K562 (cell line): ENCODE measurements around the gene NDUFA5. TPM values are rescaled to one million over a fixed set of nuclear protein-coding genes. Genes with fewer than 3 reads are reported as not detected.
A peak's percentile ranks its signal among the peaks of the same experiment; 100 is the strongest.

ENCODE experiments used
- GTF2A2 ChIP-seq: IDR thresholded peaks from 2 replicates; pipeline ENCODE4 v1.6.1; 2016; ENCODE audit warnings: mild to moderate bottlenecking, missing genetic modification characterization, missing compliant biosample characterization
- ILK ChIP-seq: fragments of 450-650 bp; IDR thresholded peaks from 2 replicates; pipeline ENCODE4 v1.6.1; 2016; ENCODE audit warnings: missing genetic modification characterization, low read depth, mild to moderate bottlenecking, missing compliant biosample characterization, moderate library complexity, borderline replicate concordance
- KAT8 ChIP-seq: fragments of 450-650 bp; IDR thresholded peaks from 2 replicates; pipeline ENCODE4 v1.6.1; 2016; ENCODE audit warnings: low read depth, mild to moderate bottlenecking
- MYNN ChIP-seq, 2 experiments: sonication (generic); formaldehyde crosslinking in 1 of 2; IDR thresholded peaks; 2 replicates each; pipeline versions ENCODE4 v1.5.0 to v1.6.1; 2016 to 2020; ENCODE audit warnings: antibody characterized with exemption in 1 of 2, missing genetic modification reagents in 1 of 2
- NR2F6 ChIP-seq: fragments of 450-650 bp; formaldehyde crosslinking; IDR thresholded peaks from 2 replicates; pipeline ENCODE4 v1.4.0; 2020; ENCODE audit warnings: mild to moderate bottlenecking
- RBBP5 ChIP-seq: fragments of 200-600 bp; sonication (generic); IDR thresholded peaks from 2 replicates; pipeline ENCODE4 v1.6.1; 2012; ENCODE audit warnings: borderline replicate concordance, mild to moderate bottlenecking, low read length, control low read depth, inconsistent platforms; ENCODE audit not compliant: insufficient read depth, poor library complexity, severe bottlenecking
- SMARCE1 ChIP-seq: fragments of 450-650 bp; IDR thresholded peaks from 2 replicates; pipeline ENCODE4 v1.7.1; 2016; ENCODE audit warnings: mild to moderate bottlenecking
- TARDBP ChIP-seq: fragments of 450-650 bp; IDR thresholded peaks from 2 replicates; pipeline ENCODE4 v1.6.1; 2016
- YY1 ChIP-seq, 3 experiments: IDR thresholded peaks; 2 replicates each; pipeline ENCODE4 v1.6.1; 2011; ENCODE audit warnings: low read length in 2 of 3, mild to moderate bottlenecking in 2 of 3, moderate library complexity in 2 of 3, borderline replicate concordance in 1 of 3, control low read depth in 1 of 3, low read depth in 1 of 3; ENCODE audit not compliant: insufficient read depth in 3 of 3, insufficient replicate concordance in 2 of 3, control insufficient read depth in 1 of 3, insufficient read length in 1 of 3; ENCODE audit errors: extremely low read depth in 1 of 3
- polyA plus RNA-seq, 8 experiments: library from polyadenylated mRNA; depleted of rRNA in 4 of 8; stranded (reverse) in 5 of 8; unstranded in 3 of 8; fragments of >200 nt; fragmentation: Nextera tagmentation in 2 of 8; fragmentation: Illumina TruSeq in 1 of 8; extraction: Ambion mirVana in 2 of 8; extraction: Trizol in 1 of 8; gene quantifications; 2 replicates each; pipeline versions ENCODE4 v1.2.1 to v1.2.3, GENCODE V29; 2011 to 2014; ENCODE audit warnings: inconsistent platforms in 1 of 8, missing spikeins in 1 of 8
- total RNA-seq, 7 experiments: library from RNA; depleted of rRNA in 6 of 7; stranded (reverse); fragments of >200 nt in 6 of 7; fragmentation: Illumina TruSeq in 2 of 7; extraction: Trizol in 2 of 7; gene quantifications; 2 replicates each; pipeline versions ENCODE4 v1.2.1 to v1.2.3, GENCODE V29; 2011 to 2021; ENCODE audit warnings: low replicate concordance in 1 of 7
- TF ChIP-seq, protein P1 (sequence below): fragments of 200-400 bp; formaldehyde crosslinking; IDR thresholded peaks from 2 replicates; pipeline ENCODE4 v1.6.1; 2017; ENCODE audit warnings: mild to moderate bottlenecking, low read depth, low read length, moderate library complexity
- TF ChIP-seq, protein P2 (sequence below), 2 experiments: fragments of 450-650 bp; IDR thresholded peaks; 2 replicates each; pipeline ENCODE4 v1.6.1; 2018; ENCODE audit warnings: mild to moderate bottlenecking in 2 of 2, low read depth in 1 of 2; ENCODE audit not compliant: partially characterized antibody in 2 of 2
- TF ChIP-seq, protein P3 (sequence below): sonication (generic); formaldehyde crosslinking; IDR thresholded peaks from 2 replicates; pipeline ENCODE4 v1.8.1; 2022; ENCODE audit warnings: missing genetic modification reagents
- TF ChIP-seq, protein P4 (sequence below): fragments of 450-650 bp; IDR thresholded peaks from 2 replicates; pipeline ENCODE4 v1.6.1; 2016; ENCODE audit warnings: borderline replicate concordance
- TF ChIP-seq, protein P5 (sequence below): fragments of 250-450 bp; sonication (Bioruptor Pico); IDR thresholded peaks from 2 replicates; pipeline ENCODE4 v1.8.0; 2022; ENCODE audit warnings: inconsistent platforms, mild to moderate bottlenecking, moderate library complexity, borderline replicate concordance

NDUFA5 gene
- total and polyA plus RNA-seq, 9 of the 15 experiments (the other 6 are each of a cell fraction or from before 2014, with no cell fraction given) = 155 to 677 (median 269) TPM

DNA sequence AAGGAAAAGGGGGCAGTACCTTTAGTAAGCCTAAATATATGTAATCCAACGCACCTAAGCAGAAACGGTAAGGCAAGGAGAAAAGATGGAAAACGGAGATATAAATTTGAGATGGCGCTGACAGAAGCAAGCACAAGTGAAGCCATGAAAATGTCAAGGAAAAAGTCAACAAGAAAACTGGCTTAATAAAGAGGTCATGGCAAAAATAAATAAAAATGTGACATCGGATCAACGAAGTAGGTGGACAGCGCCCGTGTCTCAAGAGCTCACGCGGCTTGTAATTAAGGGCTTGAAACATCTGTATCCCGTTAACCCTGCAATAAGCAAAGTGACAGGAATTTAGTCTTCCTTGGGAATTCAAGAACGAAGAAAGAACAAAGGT is 611 bp downstream of the NDUFA5 start (continued):
- TF ChIP-seq, protein P1, sequence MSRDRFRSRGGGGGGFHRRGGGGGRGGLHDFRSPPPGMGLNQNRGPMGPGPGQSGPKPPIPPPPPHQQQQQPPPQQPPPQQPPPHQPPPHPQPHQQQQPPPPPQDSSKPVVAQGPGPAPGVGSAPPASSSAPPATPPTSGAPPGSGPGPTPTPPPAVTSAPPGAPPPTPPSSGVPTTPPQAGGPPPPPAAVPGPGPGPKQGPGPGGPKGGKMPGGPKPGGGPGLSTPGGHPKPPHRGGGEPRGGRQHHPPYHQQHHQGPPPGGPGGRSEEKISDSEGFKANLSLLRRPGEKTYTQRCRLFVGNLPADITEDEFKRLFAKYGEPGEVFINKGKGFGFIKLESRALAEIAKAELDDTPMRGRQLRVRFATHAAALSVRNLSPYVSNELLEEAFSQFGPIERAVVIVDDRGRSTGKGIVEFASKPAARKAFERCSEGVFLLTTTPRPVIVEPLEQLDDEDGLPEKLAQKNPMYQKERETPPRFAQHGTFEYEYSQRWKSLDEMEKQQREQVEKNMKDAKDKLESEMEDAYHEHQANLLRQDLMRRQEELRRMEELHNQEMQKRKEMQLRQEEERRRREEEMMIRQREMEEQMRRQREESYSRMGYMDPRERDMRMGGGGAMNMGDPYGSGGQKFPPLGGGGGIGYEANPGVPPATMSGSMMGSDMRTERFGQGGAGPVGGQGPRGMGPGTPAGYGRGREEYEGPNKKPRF = no peak
- TF ChIP-seq, protein P2, sequence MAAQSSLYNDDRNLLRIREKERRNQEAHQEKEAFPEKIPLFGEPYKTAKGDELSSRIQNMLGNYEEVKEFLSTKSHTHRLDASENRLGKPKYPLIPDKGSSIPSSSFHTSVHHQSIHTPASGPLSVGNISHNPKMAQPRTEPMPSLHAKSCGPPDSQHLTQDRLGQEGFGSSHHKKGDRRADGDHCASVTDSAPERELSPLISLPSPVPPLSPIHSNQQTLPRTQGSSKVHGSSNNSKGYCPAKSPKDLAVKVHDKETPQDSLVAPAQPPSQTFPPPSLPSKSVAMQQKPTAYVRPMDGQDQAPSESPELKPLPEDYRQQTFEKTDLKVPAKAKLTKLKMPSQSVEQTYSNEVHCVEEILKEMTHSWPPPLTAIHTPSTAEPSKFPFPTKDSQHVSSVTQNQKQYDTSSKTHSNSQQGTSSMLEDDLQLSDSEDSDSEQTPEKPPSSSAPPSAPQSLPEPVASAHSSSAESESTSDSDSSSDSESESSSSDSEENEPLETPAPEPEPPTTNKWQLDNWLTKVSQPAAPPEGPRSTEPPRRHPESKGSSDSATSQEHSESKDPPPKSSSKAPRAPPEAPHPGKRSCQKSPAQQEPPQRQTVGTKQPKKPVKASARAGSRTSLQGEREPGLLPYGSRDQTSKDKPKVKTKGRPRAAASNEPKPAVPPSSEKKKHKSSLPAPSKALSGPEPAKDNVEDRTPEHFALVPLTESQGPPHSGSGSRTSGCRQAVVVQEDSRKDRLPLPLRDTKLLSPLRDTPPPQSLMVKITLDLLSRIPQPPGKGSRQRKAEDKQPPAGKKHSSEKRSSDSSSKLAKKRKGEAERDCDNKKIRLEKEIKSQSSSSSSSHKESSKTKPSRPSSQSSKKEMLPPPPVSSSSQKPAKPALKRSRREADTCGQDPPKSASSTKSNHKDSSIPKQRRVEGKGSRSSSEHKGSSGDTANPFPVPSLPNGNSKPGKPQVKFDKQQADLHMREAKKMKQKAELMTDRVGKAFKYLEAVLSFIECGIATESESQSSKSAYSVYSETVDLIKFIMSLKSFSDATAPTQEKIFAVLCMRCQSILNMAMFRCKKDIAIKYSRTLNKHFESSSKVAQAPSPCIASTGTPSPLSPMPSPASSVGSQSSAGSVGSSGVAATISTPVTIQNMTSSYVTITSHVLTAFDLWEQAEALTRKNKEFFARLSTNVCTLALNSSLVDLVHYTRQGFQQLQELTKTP (IDR thresholded peaks at IDR 0.05; ENCODE audit: low read depth in 1 of 2, partially characterized antibody in 2 of 2) = peak in 1 of 2 experiments; percentile 14
- TF ChIP-seq YY1 (IDR thresholded peaks at IDR 0.05; ENCODE audit: borderline replicate concordance in 1 of 3, control insufficient read depth in 1 of 3, extremely low read depth in 1 of 3, insufficient read depth in 3 of 3, insufficient read length in 1 of 3, insufficient replicate concordance in 2 of 3, low read depth in 1 of 3, low read length in 2 of 3) (peak in 1 of 3 experiments; percentile 42), GTF2A2 (tag) (no peak), ILK (tag) (no peak), TARDBP (no peak), MYNN (IDR thresholded peaks at IDR 0.05) (no peak), MYNN (CRISPR knock-in tag; IDR thresholded peaks at IDR 0.05) (no peak), SMARCE1 (no peak), NR2F6 (CRISPR knock-in tag) (no peak), KAT8 (no peak), RBBP5 (no peak)
- TF ChIP-seq, protein P3, sequence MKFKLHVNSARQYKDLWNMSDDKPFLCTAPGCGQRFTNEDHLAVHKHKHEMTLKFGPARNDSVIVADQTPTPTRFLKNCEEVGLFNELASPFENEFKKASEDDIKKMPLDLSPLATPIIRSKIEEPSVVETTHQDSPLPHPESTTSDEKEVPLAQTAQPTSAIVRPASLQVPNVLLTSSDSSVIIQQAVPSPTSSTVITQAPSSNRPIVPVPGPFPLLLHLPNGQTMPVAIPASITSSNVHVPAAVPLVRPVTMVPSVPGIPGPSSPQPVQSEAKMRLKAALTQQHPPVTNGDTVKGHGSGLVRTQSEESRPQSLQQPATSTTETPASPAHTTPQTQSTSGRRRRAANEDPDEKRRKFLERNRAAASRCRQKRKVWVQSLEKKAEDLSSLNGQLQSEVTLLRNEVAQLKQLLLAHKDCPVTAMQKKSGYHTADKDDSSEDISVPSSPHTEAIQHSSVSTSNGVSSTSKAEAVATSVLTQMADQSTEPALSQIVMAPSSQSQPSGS = no peak
- TF ChIP-seq, protein P4, sequence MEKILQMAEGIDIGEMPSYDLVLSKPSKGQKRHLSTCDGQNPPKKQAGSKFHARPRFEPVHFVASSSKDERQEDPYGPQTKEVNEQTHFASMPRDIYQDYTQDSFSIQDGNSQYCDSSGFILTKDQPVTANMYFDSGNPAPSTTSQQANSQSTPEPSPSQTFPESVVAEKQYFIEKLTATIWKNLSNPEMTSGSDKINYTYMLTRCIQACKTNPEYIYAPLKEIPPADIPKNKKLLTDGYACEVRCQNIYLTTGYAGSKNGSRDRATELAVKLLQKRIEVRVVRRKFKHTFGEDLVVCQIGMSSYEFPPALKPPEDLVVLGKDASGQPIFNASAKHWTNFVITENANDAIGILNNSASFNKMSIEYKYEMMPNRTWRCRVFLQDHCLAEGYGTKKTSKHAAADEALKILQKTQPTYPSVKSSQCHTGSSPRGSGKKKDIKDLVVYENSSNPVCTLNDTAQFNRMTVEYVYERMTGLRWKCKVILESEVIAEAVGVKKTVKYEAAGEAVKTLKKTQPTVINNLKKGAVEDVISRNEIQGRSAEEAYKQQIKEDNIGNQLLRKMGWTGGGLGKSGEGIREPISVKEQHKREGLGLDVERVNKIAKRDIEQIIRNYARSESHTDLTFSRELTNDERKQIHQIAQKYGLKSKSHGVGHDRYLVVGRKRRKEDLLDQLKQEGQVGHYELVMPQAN = peak; percentile 49; the same call in 1 of the 2 replicates
- TF ChIP-seq, protein P5, sequence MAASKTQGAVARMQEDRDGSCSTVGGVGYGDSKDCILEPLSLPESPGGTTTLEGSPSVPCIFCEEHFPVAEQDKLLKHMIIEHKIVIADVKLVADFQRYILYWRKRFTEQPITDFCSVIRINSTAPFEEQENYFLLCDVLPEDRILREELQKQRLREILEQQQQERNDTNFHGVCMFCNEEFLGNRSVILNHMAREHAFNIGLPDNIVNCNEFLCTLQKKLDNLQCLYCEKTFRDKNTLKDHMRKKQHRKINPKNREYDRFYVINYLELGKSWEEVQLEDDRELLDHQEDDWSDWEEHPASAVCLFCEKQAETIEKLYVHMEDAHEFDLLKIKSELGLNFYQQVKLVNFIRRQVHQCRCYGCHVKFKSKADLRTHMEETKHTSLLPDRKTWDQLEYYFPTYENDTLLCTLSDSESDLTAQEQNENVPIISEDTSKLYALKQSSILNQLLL (CRISPR knock-in tag) = no peak
